SH-SY5Y (cell line): ENCODE data around the gene FBXO27.

Experiments
- GATA2 ChIP-seq: IDR thresholded peaks from 2 replicates; pipeline ENCODE4 v1.6.1; 2011; ENCODE audit warnings: mild to moderate bottlenecking, low read depth, low read length
- GATA3 ChIP-seq: IDR thresholded peaks from 2 replicates; pipeline ENCODE4 v1.6.1; 2011; ENCODE audit warnings: low read depth, mild to moderate bottlenecking, low read length, moderate library complexity

DNA sequence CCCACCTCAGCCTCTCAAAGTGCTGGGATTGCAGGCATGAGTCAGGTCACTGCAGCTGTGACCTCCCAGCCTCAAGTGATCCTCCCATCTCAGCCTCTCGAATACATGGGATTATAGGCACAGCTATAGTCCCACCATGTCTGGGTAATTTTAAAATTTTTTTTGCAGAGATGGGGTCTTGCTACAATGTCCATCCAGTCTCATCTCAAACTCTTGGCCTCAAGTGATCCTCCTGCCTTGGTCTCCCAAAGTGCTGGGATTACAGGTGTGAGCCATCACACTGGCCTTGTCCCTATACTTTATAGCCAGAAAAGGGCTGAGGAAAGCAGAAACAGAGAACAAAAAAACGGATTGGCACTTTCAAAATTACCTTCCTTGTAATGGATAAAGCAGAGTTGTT, 4.8 kb upstream of the FBXO27 start:
- TF ChIP-seq GATA2 (no peak), GATA3 (no peak)
